HG03103 (cell line): Measurements from ENCODE around the gene BST1.
A peak's percentile ranks its signal among the peaks of the same experiment; 100 is the strongest.

Experiments
- ATAC-seq: cut with Tn5 transposase; IDR thresholded peaks from one replicate; pipeline ENCODE4 v1.9.1; 2021; ENCODE audit warnings: low read depth; ENCODE audit not compliant: unreplicated experiment

BST1 gene

DNA sequence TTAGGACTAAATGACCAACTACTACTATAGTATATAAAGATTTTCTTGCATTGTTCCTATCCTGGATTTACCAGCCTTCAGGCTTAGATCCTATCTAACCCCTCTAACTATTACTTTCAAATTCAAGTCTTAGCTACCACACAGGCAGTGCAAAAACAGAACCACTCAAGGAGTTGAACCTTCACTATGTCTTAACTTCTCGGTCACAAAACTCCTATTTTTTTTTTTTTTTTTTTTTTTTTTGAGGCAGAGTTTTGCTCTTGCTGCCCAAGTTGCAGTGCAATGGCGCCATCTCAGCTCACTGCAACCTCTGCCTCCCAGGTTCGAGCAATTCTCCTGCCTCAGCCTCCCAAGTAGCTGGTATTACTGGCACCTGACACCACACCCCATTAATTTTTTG, 27.5 kb upstream of the BST1 start:
- ATAC-seq: no peak

DNA sequence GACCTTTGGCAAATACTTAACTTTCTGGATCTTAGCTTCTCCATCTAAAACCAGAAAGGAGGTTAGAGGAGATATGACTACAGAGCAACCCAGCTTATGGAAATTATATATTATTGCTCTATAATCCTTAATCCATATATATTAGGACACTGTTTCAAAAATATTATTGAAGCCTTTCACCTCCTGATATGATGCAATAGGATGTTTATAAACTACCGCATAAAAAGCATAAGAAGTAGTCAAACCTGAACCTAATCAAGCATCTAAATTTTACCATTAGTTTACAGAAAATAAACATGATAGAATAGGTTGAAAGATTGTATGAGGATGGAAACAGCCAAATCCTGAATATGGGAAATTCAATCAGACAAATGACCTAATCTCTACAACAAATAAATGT, 26.8 kb upstream of the BST1 start:
- ATAC-seq: no peak

DNA sequence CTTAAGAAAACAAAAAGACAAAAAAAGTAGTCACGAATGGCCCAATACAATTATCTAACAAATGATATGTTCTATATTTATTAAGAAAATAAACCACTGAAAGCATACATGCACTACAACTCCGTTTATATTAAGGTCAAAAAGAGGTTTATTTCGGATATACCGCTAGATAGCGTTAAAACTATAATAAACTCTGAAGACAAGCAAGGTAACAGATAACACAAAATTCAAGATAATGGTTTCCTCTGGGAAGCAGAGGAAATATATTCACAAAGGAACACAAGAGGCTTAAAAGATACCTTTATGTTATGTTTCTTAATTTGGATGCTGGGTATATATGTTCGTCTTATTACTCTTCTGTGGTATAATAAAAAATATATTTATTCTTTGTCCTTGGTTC, 26.0 kb upstream of the BST1 start:
- no peak for ATAC-seq

DNA sequence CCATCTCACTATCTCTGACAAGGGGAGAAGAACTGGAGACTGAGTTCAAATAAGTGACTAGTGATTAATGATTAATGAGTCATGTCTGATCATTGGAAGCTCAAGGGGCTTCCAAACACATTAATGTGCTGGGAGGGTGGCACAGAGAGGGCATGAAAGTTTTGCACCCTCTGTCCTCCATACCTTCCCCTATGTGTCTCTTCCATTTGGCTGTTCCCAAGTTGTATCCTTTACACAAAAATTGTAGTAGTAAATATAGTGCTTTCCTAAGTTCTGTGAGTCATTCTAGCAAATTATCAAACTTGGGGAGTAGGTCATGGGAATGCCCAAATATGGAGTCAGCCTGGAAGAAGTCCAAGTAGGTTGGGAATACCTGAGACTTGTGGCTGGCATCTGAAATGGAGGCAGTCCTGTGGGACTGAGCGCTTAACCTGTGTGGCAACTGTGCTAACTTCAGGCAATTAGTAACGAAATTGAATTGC, 25.3 kb upstream of the BST1 start:
- ATAC-seq: no peak

DNA sequence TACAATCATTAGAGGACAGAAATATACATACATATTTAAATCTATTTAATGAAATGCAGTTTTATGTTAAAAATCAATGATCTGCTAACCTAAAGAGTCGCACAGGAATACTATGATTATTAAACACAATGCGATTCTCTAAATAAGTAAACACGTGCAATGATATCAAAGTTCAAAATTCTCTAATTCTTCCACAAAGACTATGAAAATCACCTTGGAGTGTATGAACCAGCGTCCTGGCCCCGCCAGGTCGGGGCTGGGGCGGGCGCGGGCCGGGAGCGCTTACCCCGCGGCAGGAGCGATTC, 21.8 kb upstream of the BST1 start:
- no peak for ATAC-seq

DNA sequence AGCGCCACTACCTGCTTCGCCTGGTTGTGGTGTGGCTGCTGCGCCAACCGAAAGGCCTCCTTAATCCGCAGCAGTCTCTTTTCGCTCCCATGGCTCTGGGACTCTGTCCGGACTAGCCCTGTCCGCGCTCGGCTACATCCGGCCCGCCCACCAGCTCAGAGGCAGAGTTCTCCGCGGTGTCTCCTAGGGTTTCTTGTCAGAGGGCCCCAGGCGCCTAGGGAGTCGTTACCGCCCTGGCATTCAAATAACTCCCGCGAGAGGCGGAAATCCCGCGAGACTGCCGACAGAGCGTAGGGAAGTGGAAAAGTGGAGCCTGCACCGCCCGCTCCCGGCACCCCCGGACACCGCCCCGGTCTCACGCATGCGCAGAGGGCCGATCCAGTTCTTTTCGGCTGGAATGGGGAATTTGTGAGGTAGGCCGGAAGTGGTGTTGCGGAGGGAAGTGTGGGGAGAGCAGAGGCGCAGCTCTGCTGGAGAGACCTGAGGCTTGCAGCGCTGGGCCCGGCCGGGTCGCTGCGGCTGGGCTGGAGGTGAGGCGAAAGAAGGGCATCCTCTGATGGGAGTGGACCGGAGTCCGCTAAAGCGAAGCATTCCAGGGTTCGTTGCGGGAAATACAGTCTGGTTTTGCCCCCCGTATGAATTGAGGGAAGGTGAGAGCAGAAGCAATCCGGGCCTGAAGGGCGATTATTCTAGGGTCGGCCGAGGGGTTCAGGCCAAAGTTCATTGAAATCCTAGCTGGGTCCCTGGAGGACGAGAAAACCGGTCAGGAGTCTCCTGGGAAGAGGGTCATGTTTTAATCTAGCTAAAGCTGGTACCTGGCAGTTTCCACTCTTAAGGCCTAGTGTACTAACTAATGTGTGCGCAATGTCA, 21.3 kb upstream of the BST1 start, which contains the start of gene FAM200B:
Gene FAM200B (plus strand): TSS at position 456 of the 870 bp plus-strand sequence. CDS start 5,151 bp downstream, outside the sequence.
- ATAC-seq: peak; percentile 90

DNA sequence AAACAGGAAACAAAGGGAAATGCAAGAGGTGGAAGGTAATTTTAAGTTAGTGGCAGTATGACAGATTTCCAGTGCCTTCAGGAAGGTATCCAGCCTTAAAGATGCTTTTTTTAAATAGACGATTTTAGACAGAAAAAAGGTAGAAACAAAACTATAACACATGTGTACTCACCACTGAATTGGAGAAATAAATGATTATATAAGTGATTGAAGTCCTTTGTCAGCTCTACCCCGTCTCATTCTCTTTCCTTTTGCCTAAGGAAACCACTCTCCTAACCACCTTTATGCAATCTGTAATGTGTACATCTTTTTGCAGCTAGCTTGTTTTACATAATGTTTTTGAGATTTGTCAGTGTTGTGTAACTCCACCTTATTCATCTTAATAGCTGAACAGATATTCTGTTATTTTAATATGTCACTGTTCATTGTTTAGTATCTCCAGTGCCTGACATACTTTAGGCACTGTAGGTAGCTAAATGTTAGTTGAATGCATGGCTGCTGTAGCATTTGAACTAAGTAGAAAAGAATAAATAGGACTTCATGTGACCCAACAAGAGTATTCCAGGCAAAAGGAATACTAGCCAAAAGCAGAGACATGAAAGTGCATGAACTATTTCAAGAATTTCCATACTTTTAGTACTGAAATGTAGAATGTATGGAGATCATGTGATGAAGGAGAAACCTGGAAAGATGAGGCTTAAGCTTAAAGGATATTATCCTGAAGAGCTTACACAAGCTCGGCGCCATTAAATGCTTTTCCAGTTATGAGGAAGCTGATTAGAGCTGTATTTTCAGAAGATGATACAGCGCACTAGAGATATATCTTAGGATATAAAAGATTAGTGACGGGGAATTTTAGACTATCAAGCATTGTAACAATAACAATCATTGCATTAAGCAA, 20.4 kb upstream of the BST1 start:
- ATAC-seq: no peak

DNA sequence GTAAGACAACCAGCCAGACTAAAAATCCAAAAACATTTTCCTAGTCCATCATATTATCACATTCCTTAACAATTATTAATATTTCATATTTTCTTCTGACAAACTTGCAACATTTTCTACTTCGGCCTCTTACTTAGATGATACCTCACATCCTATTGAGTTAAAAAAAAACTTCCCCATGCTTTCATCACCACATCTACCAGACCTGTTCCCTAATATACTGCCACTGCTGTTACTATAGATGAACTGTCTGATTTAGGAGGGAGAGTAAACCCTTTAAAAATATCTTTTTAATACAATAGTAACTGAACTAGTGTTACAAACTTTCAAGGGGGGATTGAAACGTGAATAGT, 19.7 kb upstream of the BST1 start:
- no peak for ATAC-seq

DNA sequence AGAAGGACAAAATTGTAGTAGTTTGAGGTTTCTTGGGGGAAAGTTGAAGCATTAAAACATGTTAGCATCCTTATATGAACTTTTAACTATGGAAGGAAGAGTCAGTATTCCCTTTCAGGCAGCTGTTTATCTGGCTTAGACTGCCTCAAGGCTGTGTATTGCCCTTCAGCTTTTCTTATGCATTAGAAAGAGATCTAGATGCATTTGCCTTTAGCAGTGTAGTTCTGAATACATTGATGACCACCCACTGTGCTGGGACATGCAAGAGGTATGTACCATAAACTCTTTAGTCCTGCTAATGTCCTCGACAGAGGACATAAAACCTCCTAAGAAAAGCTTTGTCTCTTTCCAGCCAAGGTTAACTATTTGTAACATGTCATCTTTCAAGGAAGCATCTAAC, 18.4 kb upstream of the BST1 start:
- no peak for ATAC-seq

DNA sequence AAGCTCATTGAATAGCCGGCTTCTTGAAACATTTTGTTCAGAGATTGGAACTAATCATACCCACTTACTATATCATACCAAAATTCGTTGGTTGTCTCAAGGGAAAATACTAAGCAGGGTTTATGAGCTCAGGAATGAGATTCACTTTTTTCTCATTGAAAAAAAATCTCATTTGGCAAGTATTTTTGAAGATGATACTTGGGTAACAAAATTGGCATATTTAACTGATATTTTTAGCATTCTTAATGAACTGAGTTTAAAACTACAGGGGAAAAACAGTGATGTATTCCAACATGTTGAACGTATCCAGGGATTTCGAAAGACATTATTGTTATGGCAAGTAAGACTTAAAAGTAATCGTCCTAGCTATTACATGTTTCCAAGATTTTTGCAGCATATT, 14.8 kb upstream of the BST1 start:
- no peak for ATAC-seq

DNA sequence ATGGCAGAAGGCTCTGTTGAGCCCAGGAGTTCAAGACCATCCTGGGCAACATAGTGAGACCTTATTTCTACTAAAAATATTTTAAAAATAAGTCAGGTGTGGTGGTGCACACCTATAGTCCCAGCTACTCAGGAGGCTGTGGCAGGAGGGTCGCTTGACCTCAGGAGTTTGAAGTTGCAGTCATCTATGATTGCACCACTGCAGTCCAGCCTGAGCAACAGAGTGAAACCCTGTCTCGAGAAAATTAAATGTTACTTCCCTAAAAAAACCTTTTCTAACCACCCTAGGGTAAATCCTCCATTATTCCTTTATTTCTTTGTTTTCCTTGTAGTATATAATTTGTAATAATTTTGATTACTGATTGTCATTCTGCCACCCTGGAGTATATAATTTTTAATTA, 13.3 kb upstream of the BST1 start:
- ATAC-seq: no peak

DNA sequence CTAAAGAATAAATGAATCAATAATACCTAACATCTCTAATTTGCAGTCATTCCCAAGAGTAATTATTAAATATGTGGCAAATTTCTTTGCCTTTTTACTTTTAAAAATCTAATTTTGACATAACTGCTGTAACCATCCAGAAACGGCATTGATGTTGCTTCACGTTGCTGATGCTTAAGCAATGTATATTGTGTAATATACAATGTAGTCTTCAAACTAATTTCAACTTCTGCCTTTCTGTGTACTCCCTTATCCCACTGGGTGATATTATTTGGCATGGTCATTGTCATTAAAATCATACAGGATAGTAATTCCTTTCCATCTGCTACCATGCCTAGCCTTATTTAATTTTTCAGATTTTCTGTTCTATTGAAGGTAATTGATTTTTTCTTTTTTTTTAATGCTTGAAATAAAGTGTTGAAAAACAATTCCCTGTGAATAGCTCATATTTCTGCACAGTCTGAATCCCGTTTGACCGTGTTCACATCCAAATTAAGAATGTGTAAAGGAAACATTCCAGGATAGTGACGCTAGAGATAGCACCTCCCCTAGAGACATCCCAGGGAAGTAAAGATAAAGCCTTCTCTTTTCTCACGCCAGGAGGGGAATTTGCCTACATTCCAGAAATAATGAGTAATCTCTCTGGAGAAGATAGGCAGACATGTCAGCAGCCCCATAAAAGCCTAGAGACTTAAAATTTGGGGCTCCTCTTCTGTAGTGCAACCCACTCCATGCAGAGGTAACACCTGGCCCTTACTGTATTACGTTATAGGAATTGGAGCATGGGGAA, 12.7 kb upstream of the BST1 start:
- ATAC-seq: no peak

DNA sequence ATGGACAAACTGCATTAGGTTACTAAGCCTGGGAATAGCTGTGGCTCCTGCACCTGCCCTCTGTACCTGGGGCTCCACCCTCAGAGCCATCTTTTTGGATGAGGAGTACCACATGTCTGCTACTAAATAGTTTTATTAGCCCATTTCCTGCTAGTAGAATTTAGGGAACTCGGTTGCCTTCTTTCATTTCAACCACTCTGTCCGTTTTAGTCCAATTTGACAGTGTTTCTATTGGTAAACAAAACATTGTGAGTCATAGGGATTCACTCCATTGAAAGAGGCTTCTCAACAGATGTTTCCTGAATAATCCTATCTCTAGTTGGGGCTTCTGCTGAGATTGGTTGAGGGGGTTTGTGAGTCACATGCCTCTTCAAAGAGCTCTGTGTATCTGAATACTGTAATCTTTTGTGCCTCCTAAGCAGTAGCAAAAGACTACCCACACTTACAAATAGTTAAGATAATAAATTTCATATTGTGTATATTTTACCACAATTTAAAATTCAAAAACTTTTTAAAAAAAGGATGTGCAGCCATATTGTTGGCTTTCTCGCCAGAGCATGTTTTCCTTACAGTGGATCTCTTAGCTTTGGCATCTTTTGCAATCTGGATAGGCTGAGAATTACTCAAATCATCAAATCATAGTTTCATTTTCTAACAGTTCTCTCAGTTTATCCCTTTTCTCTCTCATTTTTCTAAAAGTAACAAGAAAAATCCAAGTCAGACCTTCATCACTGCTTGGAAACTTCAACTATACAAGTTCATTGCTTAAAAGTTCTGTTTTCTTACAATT, 11.3 kb upstream of the BST1 start:
- ATAC-seq: no peak

DNA sequence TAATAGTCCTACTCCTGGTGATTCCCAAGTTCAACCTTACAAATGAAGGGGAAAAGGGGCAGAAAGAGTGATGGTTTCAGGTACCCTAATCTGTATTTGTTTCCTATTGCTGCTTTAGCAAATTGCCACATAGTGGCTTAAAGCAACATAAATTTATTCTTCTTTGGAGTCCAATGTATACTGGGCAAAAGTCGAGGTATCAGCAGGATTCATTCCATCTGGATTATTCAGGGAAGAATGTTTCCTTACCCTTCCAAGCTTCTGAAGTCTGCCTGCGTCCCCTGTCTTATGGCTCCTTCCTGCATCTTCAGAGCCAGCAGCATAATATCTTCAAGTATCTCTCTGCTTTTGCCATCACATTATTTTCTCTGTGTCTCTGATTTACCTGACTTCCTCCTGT, 10.3 kb upstream of the BST1 start:
- ATAC-seq: no peak

DNA sequence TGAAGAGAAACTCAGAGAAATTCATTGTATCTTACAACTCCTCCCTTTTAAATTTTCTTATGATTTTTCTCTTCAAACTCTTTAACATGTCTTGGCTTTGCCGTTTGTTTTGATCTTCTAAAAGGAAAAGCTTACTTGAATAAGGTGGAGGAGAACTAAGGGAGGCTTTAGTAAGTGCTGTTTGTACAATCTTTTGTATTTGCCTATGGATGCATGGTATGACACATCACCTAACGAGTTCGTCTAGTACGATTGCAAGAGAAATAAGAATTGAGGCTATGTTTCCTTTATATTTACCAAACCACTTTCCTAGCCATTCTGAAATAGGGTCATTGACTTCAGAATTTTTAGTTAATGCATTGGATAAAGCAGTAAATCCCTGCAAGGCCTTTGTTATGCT, 8.4 kb upstream of the BST1 start:
- no peak for ATAC-seq

DNA sequence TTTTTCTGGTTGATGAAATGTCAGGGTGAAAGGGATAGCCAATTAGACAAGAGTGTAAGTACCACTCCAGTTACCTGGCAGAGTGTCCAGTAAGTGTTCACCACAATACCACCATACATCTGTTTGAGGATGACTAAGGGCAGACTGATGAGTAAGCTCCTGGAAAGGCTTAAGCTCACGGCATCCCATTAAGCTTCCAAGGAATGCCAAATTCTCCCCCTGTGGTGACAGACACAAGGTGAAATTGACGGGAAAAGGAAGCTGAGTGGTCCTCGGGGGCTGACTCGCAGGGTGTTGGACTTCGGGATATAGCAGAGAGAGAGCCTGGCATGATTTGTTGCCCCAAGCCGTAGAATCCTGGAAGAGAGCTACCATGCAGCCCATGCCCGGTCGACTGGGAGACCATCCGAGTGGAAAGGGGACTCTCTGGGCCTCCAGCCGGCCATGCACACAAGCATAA, 7.6 kb upstream of the BST1 start:
- no peak for ATAC-seq

DNA sequence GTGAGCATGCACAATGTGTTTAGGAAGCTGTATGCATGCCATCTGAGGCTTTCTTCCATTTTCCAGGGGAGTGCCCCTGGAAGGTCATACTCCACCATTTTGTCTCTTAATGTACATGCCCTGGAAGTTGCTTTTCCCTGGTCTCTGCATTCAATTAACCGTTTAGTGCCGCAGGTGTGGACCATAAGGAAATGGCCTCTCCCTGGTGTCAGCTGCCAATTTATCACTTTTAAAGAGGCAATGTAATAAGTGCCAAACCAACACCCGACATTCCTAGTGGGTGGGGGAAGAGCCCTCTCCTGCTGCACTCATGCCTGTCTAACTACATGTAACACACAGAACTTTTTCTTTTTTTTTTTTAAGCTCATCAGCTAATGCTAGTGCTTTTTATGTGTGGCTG, 7.1 kb upstream of the BST1 start:
- ATAC-seq: no peak

DNA sequence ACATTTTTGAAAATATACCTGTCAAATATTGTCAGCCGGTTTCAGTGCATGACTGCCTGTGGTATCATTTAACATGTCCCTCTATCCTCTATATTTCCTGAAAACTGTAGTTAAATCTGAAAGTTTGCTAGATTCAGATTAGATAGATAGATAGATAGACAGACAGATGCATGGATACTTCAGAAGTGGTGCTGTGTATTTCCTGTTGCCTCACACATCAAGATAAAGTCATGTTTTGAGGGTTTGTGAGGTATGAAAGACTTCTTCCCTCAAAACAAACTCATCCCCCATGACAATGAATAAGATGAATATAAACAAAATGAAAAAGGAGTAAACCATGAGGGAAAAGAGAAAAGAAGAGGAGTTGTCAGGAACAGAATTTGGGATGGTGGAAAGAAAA, 6.0 kb upstream of the BST1 start:
- ATAC-seq: no peak

DNA sequence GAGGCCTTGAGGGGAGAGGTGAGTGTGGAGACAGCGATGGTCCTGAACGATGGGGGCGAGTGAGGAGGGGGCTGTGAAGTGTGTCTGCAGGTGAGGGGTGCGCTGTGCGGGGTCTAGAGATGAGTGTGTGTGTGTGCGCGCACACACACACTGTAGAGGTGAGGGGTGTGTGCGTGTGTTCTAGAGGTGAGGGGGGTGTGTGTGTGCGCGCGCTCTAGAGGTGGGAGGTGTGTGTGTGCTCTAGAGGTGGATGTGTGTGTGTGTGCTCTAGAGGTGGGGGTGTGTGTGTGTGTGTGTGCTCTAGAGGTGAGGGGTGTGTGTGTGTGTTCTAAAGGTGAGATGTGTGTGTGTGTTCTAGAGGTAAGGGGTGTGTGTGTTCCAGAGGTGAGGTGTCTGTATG, 574 bp downstream of the BST1 start:
- no peak for ATAC-seq

DNA sequence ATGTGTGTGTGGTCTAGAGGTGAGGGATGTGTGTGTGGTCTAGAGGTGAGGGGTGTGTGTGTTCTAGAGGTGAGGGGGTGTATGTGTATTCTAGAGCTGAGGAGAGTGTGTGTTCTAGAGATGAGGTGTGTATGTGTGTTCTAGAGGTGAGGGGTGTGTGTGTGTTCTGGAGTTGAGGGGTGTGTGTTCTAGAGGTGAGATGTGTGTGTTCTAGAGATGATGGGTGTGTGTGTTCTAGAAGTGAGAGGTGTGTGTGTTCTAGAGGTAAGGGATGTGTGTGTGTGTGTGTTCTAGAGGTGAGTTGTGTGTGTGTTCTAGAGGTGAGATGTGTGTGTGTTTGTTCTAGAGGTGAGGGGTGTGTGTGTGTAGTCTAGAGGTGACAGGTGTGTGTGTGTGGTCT, 1.3 kb downstream of the BST1 start:
- no peak for ATAC-seq
